Fibroblast of skin of left biceps (primary cell): ENCODE results near the gene TRIM51G.
"Not testable (repeated sequence)": the region's sequence is repeated elsewhere in the genome, so short reads cannot be mapped to it uniquely, and the experiment has no call there.

ENCODE experiments used
- DNase-seq, 2 experiments: peaks; one replicate each; pipeline ENCODE4 v3.0.0-alpha.2; 2013; ENCODE audit warnings: low read depth in 2 of 2

TRIM51G gene

DNA sequence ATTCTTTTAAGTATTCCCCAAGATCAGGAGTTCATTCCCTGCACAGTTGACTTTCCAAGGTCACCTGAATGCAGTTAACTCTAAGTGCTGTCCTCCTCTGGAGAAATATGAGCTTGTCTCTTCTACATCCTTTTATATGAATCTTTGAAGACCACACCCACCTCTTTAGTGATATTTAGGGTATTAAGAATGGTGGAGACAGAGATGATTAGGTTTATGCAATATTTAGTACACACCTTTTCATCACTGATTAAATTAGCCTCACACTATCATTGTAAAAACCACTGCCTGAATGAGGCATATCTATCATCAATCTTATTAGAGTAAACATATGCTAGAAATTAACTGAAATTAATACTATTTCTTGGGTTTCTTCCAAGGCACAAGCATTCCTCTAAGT lies at the start of gene TRIM51G:
Gene TRIM51G, minus strand, starts transcription at position 101 of the 400 bp plus-strand sequence. CDS start 2,190 bp downstream, outside the sequence.
- not testable (repeated sequence) for DNase-seq

GRCh38 chr11:49028523-49028922 lies 44.8 kb upstream of the TRIM51G start, which contains the start of gene TRIM49B:
TSS of gene TRIM49B (plus strand) at chr11:49028823. CDS start at chr11:49031600, 2,777 bp downstream.
- not testable (repeated sequence) for DNase-seq

- DNase-seq, result not testable (repeated sequence)
These were observed 15.1 kb downstream of the TRIM51G start for GRCh38 chr11:48968592-48968991.

DNA sequence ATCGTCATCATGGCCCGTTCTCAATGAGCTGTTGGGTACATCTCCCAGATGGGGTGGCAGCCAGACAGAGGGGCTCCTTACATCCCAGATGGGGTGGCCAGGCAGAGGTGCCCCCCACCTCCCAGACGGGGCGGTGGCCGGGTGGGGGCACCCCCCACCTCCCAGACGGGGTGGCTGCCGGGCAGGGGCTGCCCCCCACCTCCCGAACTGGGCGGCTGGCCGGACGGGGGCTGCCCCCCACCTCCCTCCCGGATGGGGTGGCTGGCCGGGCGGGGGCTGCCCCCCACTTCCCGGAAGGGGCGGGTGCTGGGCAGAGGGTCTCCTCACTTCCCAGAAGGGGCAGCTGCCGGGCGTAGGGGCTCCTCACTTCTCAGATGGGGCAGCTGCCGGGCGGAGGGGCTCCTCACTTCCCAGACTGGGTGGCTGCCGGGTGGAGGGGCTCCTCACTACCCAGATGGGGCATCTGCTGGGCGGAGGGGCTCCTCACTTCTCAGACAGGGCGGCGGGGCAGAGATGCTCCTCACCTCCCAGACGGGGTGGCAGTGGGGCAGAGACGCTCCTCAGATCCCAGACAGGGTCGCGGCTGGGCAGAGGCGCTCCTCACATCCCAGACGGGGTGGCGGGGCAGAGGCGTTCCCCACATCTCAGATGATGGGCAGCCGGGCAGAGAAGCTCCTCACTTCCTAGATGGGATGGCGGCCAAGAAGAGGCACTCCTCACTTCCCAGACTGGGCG lies 28.2 kb downstream of the TRIM51G start:
- DNase-seq, result not testable (repeated sequence)

DNA sequence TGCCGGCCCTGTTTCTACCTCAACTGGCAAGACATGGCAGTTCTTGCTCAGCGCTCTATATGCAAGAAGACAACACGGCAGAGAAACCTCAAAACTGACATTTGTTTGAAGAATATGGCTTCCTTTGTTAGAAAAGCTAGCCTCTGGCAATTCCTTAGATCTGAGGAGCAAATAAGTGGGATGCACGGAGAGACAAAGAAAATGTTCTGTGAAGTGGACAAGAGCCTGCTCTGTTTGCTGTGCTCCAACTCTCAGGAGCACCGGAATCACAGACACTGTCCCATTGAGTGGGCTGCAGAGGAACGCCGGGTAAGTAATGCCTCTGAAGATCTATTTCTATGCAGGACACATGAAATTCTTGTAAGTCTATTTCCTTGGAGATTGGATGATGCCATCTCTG lies 37.9 kb downstream of the TRIM51G start:
- not testable (repeated sequence) for DNase-seq
